GM21717 (cell line): ENCODE results near the gene ZNF138.
"Not testable (repeated sequence)": the region's sequence is repeated elsewhere in the genome, so short reads cannot be mapped to it uniquely, and the experiment has no call there.

Source experiments
- ATAC-seq: cut with Tn5 transposase; IDR thresholded peaks from one replicate; pipeline ENCODE4 v1.9.1; 2021; ENCODE audit warnings: mild to moderate bottlenecking, moderate library complexity; ENCODE audit not compliant: unreplicated experiment

The ZNF138 gene

DNA sequence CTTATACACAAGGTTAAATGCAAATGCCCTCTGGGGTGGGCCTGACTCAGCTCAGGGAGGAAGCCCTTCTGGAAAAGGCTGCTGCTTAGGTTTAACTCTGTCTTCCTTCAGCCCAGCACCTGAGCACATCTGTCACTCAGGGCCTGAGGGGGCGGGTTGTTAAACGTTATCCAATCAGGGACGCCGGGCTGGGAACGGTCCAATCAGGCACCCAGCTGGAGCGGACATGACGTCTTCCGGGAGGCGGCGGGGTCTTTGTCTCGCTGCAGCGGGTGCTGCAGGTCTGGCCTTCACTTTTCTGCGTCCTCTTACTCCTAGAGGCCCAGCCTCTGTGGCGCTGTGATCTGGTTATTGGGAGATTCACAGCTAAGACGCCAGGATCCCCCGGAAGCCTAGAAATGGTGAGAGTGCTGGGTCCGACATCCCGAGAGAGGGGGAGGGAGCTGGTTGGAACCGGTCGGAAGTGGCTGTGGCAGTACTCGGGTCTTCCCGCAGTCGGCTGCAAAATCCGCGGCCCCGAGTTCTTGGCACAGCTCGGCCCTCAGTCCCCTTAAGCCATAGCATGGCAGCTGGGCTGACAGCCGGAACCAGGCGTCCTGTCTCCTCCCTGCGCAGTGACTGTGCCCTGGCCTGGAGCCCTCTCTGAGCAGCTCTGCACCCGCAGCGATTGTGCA lies at the start of gene ZNF138:
Gene ZNF138, plus strand, starts transcription at position 258 of the 674 bp plus-strand sequence. Its CDS starts 141 bp downstream, at position 399.
- peak; percentile 100 for ATAC-seq

DNA sequence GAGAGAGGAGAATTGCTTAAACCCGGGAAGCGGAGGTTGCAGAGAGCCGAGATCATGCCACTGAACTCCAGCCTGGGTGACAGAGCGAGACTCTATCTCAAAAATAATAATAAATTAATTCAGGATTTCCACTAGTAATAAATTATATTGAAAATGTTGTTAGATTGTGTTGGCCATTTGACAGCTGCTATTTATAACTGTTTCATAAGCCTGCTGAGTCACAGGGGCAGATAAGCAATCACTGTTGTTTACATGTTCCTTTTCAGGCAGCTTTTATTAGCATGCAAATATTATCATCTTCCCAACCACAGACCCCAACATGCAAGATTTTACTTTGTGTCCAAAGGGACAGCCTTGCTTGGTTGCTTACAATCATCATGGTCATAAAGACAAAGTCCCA lies 49.5 kb upstream of the ZNF138 start:
- ATAC-seq: no peak

GRCh38 chr7:64747802-64748201 lies 46.4 kb upstream of the ZNF138 start:
- ATAC-seq: no peak

DNA sequence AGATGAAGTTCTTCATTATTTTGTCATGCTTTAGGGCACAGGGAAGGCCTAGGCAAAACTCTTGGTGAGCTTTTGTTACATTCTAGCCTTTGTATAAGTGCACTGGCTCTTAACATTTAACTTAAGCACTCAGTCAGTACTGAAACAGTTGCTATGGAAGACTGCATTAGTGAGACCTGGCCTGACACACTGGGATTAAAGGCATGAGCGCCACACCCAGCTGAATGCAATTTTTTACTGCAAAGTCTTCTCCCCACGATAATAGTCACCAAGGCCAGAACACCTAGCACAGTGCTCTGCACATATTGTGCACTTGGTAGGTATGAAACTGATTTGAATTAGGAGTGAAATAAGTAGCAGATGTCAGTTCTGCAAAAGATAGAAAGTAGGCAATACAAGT lies 41.2 kb upstream of the ZNF138 start:
- ATAC-seq: no peak

DNA sequence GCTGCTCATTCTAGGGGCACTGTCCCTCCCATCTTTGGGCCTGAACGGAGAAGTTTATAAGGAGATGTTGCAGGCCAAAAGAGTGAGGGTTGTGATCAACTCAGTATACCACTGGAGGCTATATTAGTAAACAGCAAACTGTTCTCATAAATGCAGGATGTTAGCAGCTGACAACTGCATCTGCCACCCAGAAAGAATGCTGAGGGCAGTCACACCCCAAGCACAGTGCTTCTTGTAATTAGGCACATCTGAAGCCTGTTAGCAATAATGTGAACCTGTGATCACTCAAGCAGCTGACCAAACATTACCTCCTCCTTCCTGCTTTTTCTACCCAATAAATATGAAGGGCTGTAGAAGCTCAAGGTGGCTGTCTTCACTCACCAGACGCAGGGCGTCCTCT lies 38.4 kb upstream of the ZNF138 start:
- no peak for ATAC-seq

DNA sequence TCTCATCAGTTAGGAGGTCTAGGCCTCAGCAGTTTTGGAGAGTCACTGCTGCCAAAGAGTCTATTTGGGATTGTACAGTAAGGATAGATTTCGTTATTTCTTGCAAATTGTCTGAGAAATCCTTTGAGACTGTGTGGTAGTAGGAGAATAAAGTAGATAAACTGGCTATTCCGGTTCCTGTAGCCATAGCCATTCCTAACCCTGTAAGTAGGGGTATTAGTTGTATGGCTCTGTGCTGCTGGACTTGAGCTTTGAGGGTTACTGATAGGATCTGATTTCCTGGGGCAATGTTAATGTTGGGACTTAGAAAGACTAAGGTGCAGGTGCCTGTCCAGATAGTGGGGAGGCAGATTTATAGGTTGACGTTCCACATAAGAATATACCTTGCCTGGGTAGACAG lies 36.1 kb upstream of the ZNF138 start:
- no peak for ATAC-seq

DNA sequence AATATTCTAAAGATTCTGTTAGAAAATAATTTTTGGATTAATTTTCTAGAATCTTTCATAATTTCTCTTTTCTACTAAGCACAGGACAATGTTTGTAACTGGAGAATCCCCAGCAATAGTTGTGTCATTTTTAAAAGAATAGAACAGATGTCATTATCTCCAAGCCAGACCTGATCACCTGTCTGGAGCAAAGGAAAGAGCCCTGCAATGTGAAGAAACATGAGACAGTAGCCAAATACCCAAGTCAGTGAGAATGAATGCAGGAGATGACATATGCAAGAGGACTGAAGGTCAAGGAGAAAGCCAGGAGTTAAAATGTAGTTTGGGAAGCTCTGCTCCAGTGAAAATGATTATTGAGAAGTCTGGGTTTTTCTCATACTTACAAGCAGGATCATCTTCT lies 25.4 kb upstream of the ZNF138 start:
- no peak for ATAC-seq

GRCh38 chr7:64774204-64774842 lies 19.9 kb upstream of the ZNF138 start:
- ATAC-seq: no peak

GRCh38 chr7:64775289-64775688 lies 18.9 kb upstream of the ZNF138 start:
- no peak for ATAC-seq

DNA sequence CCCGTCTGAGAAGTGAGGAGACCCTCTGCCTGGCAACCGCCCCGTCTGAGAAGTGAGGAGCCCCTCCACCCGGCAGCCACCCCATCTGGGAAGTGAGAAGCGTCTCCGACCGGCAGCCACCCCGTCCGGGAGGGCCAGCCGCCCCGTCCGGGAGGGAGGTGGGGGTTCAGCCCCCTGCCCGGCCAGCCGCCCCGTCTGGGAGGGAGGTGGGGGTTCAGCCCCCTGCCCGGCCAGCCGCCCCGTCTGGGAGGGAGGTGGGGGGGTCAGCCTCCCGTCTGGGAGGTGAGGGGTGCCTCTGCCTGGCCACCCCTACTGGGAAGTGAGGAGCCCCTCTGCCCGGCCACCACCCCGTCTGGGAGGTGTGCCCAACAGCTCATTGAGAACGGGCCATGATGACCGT lies 9.4 kb upstream of the ZNF138 start:
- ATAC-seq: not testable (repeated sequence)

GRCh38 chr7:64787295-64787694 lies 6.9 kb upstream of the ZNF138 start:
- ATAC-seq: no peak

DNA sequence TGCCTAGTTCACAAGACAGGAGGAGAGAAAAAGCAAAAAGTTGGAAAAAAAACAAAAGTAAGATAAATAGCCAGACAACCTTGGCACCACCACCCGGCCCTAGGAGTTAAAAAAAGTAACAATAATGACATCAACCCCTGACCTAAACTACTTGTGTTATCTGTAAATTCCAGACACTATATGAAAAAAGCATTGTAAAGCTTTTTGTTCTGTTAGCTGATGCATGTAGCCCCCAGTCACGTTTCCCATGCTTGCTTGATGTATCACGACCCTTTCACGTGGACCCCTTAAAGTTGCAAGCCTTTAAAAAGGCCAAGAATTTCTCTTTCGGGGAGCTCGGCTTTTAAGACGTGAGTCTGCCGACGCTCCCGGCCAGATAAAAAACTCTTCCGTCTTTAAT lies 5.0 kb upstream of the ZNF138 start:
- ATAC-seq: not testable (repeated sequence)

- no peak for ATAC-seq
These were observed 997 bp upstream of the ZNF138 start for GRCh38 chr7:64793106-64793755.

- no peak for ATAC-seq
These were observed 948 bp downstream of the ZNF138 start for GRCh38 chr7:64795176-64795575.

DNA sequence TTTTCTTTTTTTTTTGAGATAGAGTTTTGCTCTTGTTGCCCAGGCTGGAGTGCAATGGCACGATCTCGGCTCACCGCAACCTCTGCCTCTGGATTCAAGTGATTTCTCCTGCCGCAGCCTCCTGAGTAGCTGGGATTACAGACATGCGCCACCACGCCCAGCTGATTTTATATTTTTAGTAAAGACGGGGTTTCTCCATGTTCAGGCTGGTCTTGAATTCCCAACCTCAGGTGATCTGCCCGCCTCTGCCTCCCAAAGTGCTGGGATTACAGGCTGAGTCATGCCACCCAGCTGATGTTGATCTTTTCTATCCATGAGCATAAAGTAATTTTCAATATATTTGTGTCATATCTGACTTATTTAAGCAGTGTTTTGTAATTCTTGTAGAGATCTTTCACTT lies 4.9 kb downstream of the ZNF138 start:
- ATAC-seq: not testable (repeated sequence)

GRCh38 chr7:64802699-64803098 lies 8.5 kb downstream of the ZNF138 start:
- ATAC-seq: no peak

DNA sequence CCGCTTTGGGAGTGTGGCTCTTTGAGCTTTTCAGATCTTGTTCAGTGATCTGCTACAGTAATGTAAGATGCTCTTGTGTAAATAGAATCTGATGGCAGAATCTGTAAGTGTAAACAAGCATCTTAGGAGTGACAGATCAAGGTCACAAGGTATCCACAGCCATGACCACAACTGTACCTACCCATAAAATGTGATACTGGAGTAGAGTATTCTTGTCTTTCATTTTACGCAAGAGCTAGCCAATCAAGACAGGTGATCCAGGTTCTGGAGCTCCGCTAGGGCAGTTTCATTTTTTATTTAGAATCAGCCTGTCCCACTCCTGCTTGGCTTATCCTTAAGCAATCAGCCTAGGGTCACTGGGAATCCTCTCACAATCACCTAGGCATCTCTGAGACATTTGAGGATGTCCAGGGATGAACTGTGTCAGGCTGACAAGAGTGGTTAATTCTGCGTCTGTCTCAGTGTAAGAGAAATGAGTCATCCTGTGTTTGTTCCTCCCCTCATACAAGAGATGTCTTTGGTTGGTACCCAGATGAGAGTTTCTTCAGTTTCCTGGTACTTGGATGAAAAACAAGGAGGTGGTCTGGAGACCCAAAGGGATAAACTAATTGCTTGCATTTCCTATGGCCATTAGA lies 13.6 kb downstream of the ZNF138 start:
- no peak for ATAC-seq

DNA sequence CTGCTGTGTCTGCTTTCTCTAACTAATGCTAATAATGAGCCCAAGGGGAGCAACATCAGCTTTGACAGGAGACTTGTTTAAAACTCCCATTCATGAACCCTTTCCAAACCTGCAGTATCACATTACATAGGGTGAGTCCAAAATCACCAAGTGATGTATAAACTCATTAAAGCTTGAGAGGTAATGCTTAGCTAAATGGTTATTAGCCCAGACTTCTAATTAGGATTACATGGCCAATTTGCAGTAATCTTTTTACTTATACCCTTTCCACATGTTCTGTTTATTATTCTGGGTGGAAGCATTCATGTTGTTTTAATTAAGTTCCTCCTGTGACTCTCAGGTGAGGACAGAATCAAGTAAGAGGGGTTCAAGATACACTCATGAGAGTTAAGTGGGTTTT lies 17.5 kb downstream of the ZNF138 start:
- ATAC-seq: no peak

DNA sequence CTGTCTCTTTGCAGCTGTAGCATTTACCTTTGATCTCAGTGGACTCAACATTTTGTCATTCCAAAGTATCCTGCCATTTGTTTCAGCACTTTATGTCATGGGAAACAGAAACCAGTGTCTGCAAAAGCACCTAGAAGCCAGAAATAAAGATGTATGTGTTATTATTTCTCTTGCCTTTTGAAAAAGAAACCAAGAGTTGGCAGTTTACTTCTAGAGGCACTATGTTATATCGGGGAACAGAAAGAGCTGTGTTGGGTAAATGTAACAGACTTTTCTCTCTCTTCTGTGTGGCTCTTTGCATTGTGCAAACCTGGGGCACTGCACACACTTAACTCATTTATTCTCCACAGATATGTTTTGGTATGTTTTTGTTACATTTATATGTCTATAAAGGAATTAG lies 36.7 kb downstream of the ZNF138 start:
- ATAC-seq: no peak

- no peak for ATAC-seq
These were observed 37.9 kb downstream of the ZNF138 start for GRCh38 chr7:64832136-64832535.

DNA sequence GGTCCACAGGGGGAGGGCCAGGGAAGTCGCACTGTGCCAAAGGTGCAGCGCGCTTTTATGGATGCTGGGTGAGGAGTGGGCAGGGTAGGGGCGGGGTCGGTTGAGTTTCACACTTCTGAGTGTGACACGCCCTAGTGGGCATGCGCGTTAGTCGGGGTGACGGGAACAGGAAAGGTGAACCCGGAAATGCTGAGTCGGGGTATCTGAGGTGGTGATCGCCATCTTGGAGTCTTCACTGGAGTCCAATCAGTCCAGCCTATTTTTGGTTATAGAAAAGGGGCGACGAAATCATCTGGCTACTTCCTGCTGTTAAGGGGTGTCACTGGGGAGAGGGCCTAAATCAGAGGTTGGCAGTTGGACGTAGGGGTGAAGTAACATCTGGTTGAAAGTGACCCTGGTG lies 40.8 kb downstream of the ZNF138 start:
- ATAC-seq: no peak

GRCh38 chr7:64835856-64836255 lies 41.6 kb downstream of the ZNF138 start:
- ATAC-seq: not testable (repeated sequence)
